ENCODE data around the gene BRICD5. TPM values are rescaled to one million over a fixed set of nuclear protein-coding genes. Genes with fewer than 3 reads are reported as not detected.
A peak's percentile ranks its signal among the peaks of the same experiment; 100 is the strongest.
"Not testable (repeated sequence)": the region's sequence is repeated elsewhere in the genome, so short reads cannot be mapped to it uniquely, and the experiment has no call there.

BRICD5 gene
- total and polyA plus RNA-seq, 7 experiments from 2014 or later: 0.22 to 44.3 (median 14.3) TPM; not detected in 1

- ChIA-PET CTCF (interaction anchor here (1.2 kb wide), 1 partner anchor 11 kb away, joined by 3 read pairs; no protein-coding TSS in a partner anchor), POLR2A (interaction anchor here (0.7 to 3.7 kb wide), 16 partner anchors 10 to 1823 kb away, joined by 3 to 50 read pairs (median 4); partner anchors contain the start of genes AMDHD2, CCNF, E4F1 and ECI1)
- no peaks in the 10 kb centered on the region for H3K27me3 ChIP-seq (ENCODE audit: control insufficient read depth in 2 of 2, insufficient read depth in 2 of 2, low read length in 2 of 2)
- DNase-seq (peak; percentile 88 to 100 (median 98)), ATAC-seq (peak; percentile 97)
- Mint-ChIP-seq H3K9me3 (peaks cover 0 to 3% (median 0%) of the 10 kb centered on the region in 11 donors), H3K36me3 (peaks cover 0 to 11% (median 6%) of the 10 kb centered on the region in 5 donors), H3K4me1 (peaks cover 7 to 29% (median 21%) of the 10 kb centered on the region in 7 donors), H3K27me3 (peaks cover 0 to 11% (median 0%) of the 10 kb centered on the region in 5 donors), H3K4me3 (peak within 1 kb of the TSS; percentile 80 to 95 (median 88)), H3K27ac (peak within 1 kb of the TSS; percentile 70 to 91 (median 86))
- H3K4me3 ChIP-seq (ENCODE audit: low read length): peak within 1 kb of the TSS; percentile 93
- intact Hi-C loops (cut with micrococcal nuclease): loop anchor here (1.0 to 10.0 kb wide), 12 partner anchors 10 to 515 kb away; partner anchors contain the start of genes E4F1 (in 2 of the 2), RNPS1 (in 2 of the 2), TRAF7 (in 2 of the 2) and CCNF (in 1 of the 2)
- no peaks in the 10 kb centered on the region for H3K9me3 ChIP-seq (ENCODE audit: control insufficient read depth in 2 of 3, low read length in 3 of 3)
- peaks cover 0 to 37% (median 9%) of the 10 kb centered on the region in 3 experiments for H3K36me3 ChIP-seq (ENCODE audit: control insufficient read depth in 2 of 3, insufficient read depth in 3 of 3, low read length in 3 of 3)
- peaks cover 11 to 13% of the 10 kb centered on the region in 2 donors for H3K4me1 ChIP-seq (ENCODE audit: control insufficient read depth in 2 of 2, insufficient read depth in 2 of 2, low read length in 2 of 2)
- peak within 1 kb of the TSS; percentile 97 for H3K27ac ChIP-seq (ENCODE audit: low read depth, low read length)
Measured at GRCh38 chr16:2205104-2205966, 5.3 kb downstream of the BRICD5 start, which contains the start of gene MLST8. TSS of gene MLST8 (plus strand) at chr16:2205454. CDS start at chr16:2206086, 632 bp downstream.

- peaks cover 0 to 13% (median 0%) of the 10 kb centered on the region in 5 donors for H3K27me3 Mint-ChIP-seq
- ATAC-seq (no peak), DNase-seq (no peak)
- peak overlapping the region; percentile 97 for H3K27ac ChIP-seq (ENCODE audit: low read depth, low read length)
- intact Hi-C loops (cut with micrococcal nuclease): loop anchor here (1.0 to 10.0 kb wide), 12 partner anchors 9 to 516 kb away; partner anchors contain the start of genes E4F1 (in 2 of the 2), RNPS1 (in 2 of the 2), TRAF7 (in 2 of the 2) and CCNF (in 1 of the 2)
- H3K36me3 Mint-ChIP-seq: peaks cover 0 to 11% (median 6%) of the 10 kb centered on the region in 5 donors
- H3K36me3 ChIP-seq (ENCODE audit: control insufficient read depth in 2 of 3, insufficient read depth in 3 of 3, low read length in 3 of 3): peaks cover 0 to 30% (median 9%) of the 10 kb centered on the region in 3 experiments
- H3K27me3 ChIP-seq (ENCODE audit: control insufficient read depth in 2 of 2, insufficient read depth in 2 of 2, low read length in 2 of 2): no peaks in the 10 kb centered on the region
- ChIA-PET CTCF (no interaction called here), POLR2A (interaction anchor here (0.7 to 3.7 kb wide), 16 partner anchors 8 to 1823 kb away, joined by 3 to 50 read pairs (median 4); partner anchors contain the start of genes AMDHD2, E4F1, ECI1 and GFER)
- H3K4me3 Mint-ChIP-seq: peak overlapping the region; percentile 80 to 95 (median 88)
- H3K9me3 ChIP-seq (ENCODE audit: control insufficient read depth in 2 of 3, low read length in 3 of 3): no peaks in the 10 kb centered on the region
- peaks cover 0 to 3% (median 0%) of the 10 kb centered on the region in 11 donors for H3K9me3 Mint-ChIP-seq
- peak overlapping the region; percentile 65 to 88 (median 84) for H3K27ac Mint-ChIP-seq
- peaks cover 11 to 13% of the 10 kb centered on the region in 2 donors for H3K4me1 ChIP-seq (ENCODE audit: control insufficient read depth in 2 of 2, insufficient read depth in 2 of 2, low read length in 2 of 2)
- peaks cover 7 to 29% (median 21%) of the 10 kb centered on the region in 7 donors for H3K4me1 Mint-ChIP-seq
- H3K4me3 ChIP-seq (ENCODE audit: low read length): peak overlapping the region; percentile 93
Measured at GRCh38 chr16:2204416-2205103, 6.1 kb downstream of the BRICD5 start.

- Mint-ChIP-seq H3K27ac (peak overlapping the region in 4 of 9 donors; percentile 18 to 80 (median 38)), H3K4me3 (peak overlapping the region; percentile 27 to 91 (median 67)), H3K36me3 (peaks cover 0 to 11% (median 6%) of the 10 kb centered on the region in 5 donors), H3K27me3 (peaks cover 2 to 23% (median 8%) of the 10 kb centered on the region in 5 donors), H3K4me1 (peaks cover 7 to 29% (median 21%) of the 10 kb centered on the region in 7 donors)
- DNase-seq; H3K9me3 ChIP-seq (ENCODE audit: control insufficient read depth in 2 of 3, low read length in 3 of 3); H3K27me3 ChIP-seq (ENCODE audit: control insufficient read depth in 2 of 2, insufficient read depth in 2 of 2, low read length in 2 of 2); ATAC-seq; H3K4me3 ChIP-seq (ENCODE audit: low read length); H3K9me3 Mint-ChIP-seq; H3K27ac ChIP-seq (ENCODE audit: low read depth, low read length): not testable (repeated sequence)
- POLR2A ChIA-PET: interaction anchor here (1.0 to 3.7 kb wide), 5 partner anchors 8 to 316 kb away, joined by 3 to 28 read pairs (median 3); partner anchors contain the start of genes PGP and TRAF7
- CTCF ChIA-PET: interaction anchor here (1.2 kb wide), 1 partner anchor 9 kb away, joined by 6 read pairs; no protein-coding TSS in a partner anchor
- peaks cover 11 to 13% of the 10 kb centered on the region in 2 donors for H3K4me1 ChIP-seq (ENCODE audit: control insufficient read depth in 2 of 2, insufficient read depth in 2 of 2, low read length in 2 of 2)
- H3K36me3 ChIP-seq (ENCODE audit: control insufficient read depth in 2 of 3, insufficient read depth in 3 of 3, low read length in 3 of 3): peaks cover 0 to 16% (median 8%) of the 10 kb centered on the region in 3 experiments
- intact Hi-C loops (cut with micrococcal nuclease): loop anchor here in 1 of 2 donors (10.0 kb wide), 1 partner anchor 62 kb away; the partner anchor contains the start of gene RNPS1
Measured at GRCh38 chr16:2203119-2203688, 7.5 kb downstream of the BRICD5 start.

DNA sequence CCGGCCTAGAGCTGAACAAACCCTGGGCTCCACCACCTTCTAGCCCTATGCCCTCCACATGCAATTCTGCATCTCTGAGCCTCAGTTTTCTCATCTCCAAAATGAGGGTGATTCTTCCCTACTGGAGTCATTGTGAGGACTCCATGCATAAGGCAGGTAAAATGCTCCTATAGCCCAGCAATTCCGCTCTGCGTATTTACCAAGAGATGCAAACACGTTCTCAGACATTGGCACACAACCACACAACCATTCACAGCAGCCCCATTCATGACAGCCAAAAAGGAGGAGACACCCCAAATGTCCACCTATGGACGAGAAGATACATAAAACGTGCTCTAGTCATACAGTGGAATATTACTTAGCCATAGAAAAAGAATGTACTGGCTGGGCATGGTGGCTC is 10.3 kb downstream of the BRICD5 start:
- ChIA-PET CTCF (no interaction called here), POLR2A (no interaction called here)
- Histone ChIP-seq H3K4me1 (ENCODE audit: control insufficient read depth in 2 of 2, insufficient read depth in 2 of 2, low read length in 2 of 2) (peaks cover 5 to 7% of the 10 kb centered on the region in 2 donors), H3K9me3 (ENCODE audit: control insufficient read depth in 2 of 3, low read length in 3 of 3) (no peaks in the 10 kb centered on the region), H3K27me3 (ENCODE audit: control insufficient read depth in 2 of 2, insufficient read depth in 2 of 2, low read length in 2 of 2) (peaks cover 6 to 11% of the 10 kb centered on the region in 2 donors), H3K36me3 (ENCODE audit: control insufficient read depth in 2 of 3, insufficient read depth in 3 of 3, low read length in 3 of 3) (no peaks in the 10 kb centered on the region), H3K27ac (ENCODE audit: low read depth, low read length) (no peak overlapping the region), H3K4me3 (ENCODE audit: low read length) (no peak overlapping the region)
- Mint-ChIP-seq H3K4me3 (peak overlapping the region in 1 of 10 donors; percentile 19), H3K9me3 (peaks cover 0 to 3% (median 0%) of the 10 kb centered on the region in 11 donors), H3K27ac (no peak overlapping the region), H3K4me1 (peaks cover 5 to 11% (median 7%) of the 10 kb centered on the region in 7 donors), H3K27me3 (peaks cover 11 to 40% (median 14%) of the 10 kb centered on the region in 5 donors), H3K36me3 (peaks cover 0 to 4% (median 0%) of the 10 kb centered on the region in 5 donors)
- intact Hi-C loops (cut with micrococcal nuclease): loop anchor here in 1 of 2 donors (10.0 kb wide), 1 partner anchor 64 kb away; the partner anchor contains the start of gene RNPS1
- DNase-seq: no peak
- ATAC-seq: no peak

DNA sequence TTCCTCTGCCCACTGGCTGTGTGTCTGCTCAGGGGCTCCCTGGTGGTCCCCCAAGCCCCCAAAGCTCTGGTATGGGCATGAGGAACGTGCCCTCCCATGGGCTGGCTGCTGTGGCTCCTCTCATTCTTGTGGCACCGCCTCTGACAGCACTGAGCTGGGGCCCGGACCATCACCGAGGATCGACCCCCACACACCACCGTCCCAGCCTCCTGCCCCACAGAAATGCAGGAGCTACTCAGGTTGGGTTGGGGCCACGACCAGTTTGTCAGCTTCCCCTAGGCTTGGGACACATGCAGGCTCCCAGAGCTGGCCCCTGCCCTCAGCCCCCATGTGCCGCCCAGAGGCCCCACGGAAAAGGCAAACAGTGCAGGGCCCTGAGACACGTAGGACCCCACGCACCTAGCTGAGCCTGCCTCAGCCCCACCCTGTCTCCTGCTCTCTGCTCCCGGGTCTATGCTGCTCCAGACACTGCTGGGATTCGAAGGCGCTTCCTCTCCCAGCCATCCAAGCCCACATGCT is 11.0 kb downstream of the BRICD5 start:
- Mint-ChIP-seq H3K9me3 (peaks cover 0 to 3% (median 0%) of the 10 kb centered on the region in 11 donors), H3K27ac (no peak overlapping the region), H3K36me3 (peaks cover 0 to 4% (median 0%) of the 10 kb centered on the region in 5 donors), H3K27me3 (peaks cover 14 to 45% (median 15%) of the 10 kb centered on the region in 5 donors), H3K4me1 (peaks cover 5 to 13% (median 9%) of the 10 kb centered on the region in 7 donors), H3K4me3 (no peak overlapping the region)
- Histone ChIP-seq H3K36me3 (ENCODE audit: control insufficient read depth in 2 of 3, insufficient read depth in 3 of 3, low read length in 3 of 3) (no peaks in the 10 kb centered on the region), H3K9me3 (ENCODE audit: control insufficient read depth in 2 of 3, low read length in 3 of 3) (no peaks in the 10 kb centered on the region), H3K4me1 (ENCODE audit: control insufficient read depth in 2 of 2, insufficient read depth in 2 of 2, low read length in 2 of 2) (peaks cover 3 to 8% of the 10 kb centered on the region in 2 donors), H3K4me3 (ENCODE audit: low read length) (no peak overlapping the region), H3K27me3 (ENCODE audit: control insufficient read depth in 2 of 2, insufficient read depth in 2 of 2, low read length in 2 of 2) (peaks cover 6 to 11% of the 10 kb centered on the region in 2 donors), H3K27ac (ENCODE audit: low read depth, low read length) (no peak overlapping the region)
- CTCF ChIA-PET: no interaction called here
- ATAC-seq (no peak), DNase-seq (no peak)
- intact Hi-C loops (cut with micrococcal nuclease): loop anchor here in 1 of 2 donors (10.0 kb wide), 1 partner anchor 65 kb away; the partner anchor contains the start of gene RNPS1
- POLR2A ChIA-PET: interaction anchor here (0.6 kb wide), 1 partner anchor 204 kb away, joined by 4 read pairs; no protein-coding TSS in a partner anchor
